Karpas-422 (cell line): Measurements from ENCODE around the gene SLC4A2. TPM values are rescaled to one million over a fixed set of nuclear protein-coding genes. Genes with fewer than 3 reads are reported as not detected.

ENCODE experiments used
- DNase-seq: peaks from one replicate; pipeline ENCODE4 v3.0.0-alpha.2; 2015
- H2AFZ ChIP-seq: fragments of 200-600 bp; sonication (generic); 2 replicates; pipeline ENCODE4 v1.6.1; 2014; ENCODE audit warnings: antibody characterized with exemption, low read length, mixed read lengths
- H3K27ac ChIP-seq: fragments of 200-600 bp; sonication (generic); 2 replicates; pipeline ENCODE4 v1.5.1; 2014; ENCODE audit warnings: mild to moderate bottlenecking, low read length, moderate library complexity
- H3K27me3 ChIP-seq: fragments of 200-600 bp; sonication (generic); 2 replicates; pipeline ENCODE4 v1.6.1; 2014; ENCODE audit warnings: low read length, mixed read lengths
- H3K36me3 ChIP-seq: fragments of 200-600 bp; sonication (generic); 2 replicates; pipeline ENCODE4 v1.6.1; 2014; ENCODE audit warnings: low read length, mixed read lengths; ENCODE audit not compliant: insufficient read depth
- H3K4me1 ChIP-seq: fragments of 200-600 bp; sonication (generic); 2 replicates; pipeline ENCODE4 v1.6.1; 2014; ENCODE audit warnings: mild to moderate bottlenecking, low read length, mixed read lengths
- H3K4me2 ChIP-seq: fragments of 200-600 bp; sonication (generic); 2 replicates; pipeline ENCODE4 v1.6.1; 2014; ENCODE audit warnings: low read length, low read depth, mild to moderate bottlenecking; ENCODE audit not compliant: poor library complexity, severe bottlenecking
- H3K4me3 ChIP-seq: fragments of 200-600 bp; sonication (generic); 2 replicates; pipeline ENCODE4 v1.5.1; 2014; ENCODE audit warnings: mild to moderate bottlenecking, antibody characterized with exemption, low read length, mixed read lengths
- H3K79me2 ChIP-seq: fragments of 200-600 bp; sonication (generic); 2 replicates; pipeline ENCODE4 v1.6.1; 2014; ENCODE audit warnings: mild to moderate bottlenecking, low read length, mixed read lengths
- H3K9ac ChIP-seq: fragments of 200-600 bp; sonication (generic); 2 replicates; pipeline ENCODE4 v1.6.0; 2014; ENCODE audit warnings: low read length
- H3K9me2 ChIP-seq: fragments of 200-600 bp; sonication (generic), shearing (Covaris generic); replicated peaks from 2 replicates; pipeline ENCODE4 v1.6.0; 2014; ENCODE audit warnings: mild to moderate bottlenecking, low read length, moderate library complexity; ENCODE audit not compliant: insufficient read depth
- H3K9me3 ChIP-seq: fragments of 300-700, 200-600 bp; sonication (generic); 2 replicates; pipeline ENCODE4 v1.6.1; 2014; ENCODE audit warnings: low read length, mixed read lengths
- H4K20me1 ChIP-seq: fragments of 200-600 bp; sonication (generic); 2 replicates; pipeline ENCODE4 v1.6.1; 2014; ENCODE audit warnings: mild to moderate bottlenecking, antibody characterized with exemption, low read length, low read depth; ENCODE audit not compliant: insufficient read depth
- total RNA-seq: library from RNA; depleted of rRNA; stranded (reverse); fragments of >200 nt; shearing (Covaris generic); gene quantifications from 2 replicates; pipeline ENCODE4 v1.2.3, GENCODE V29; 2014; ENCODE audit warnings: low replicate concordance

Gene SLC4A2
- total RNA-seq, 1 experiment from 2014 or later: 35.1 TPM

- Histone ChIP-seq H3K79me2 (peaks cover 41% of the 10 kb centered on the region), H3K4me1 (peaks cover 45% of the 10 kb centered on the region), H3K27me3 (no peaks in the 10 kb centered on the region), H3K4me3 (peak within 1 kb of the TSS; percentile 93), H3K9me3 (no peaks in the 10 kb centered on the region), H3K9ac (peak within 1 kb of the TSS; percentile 94), H3K4me2 (peak within 1 kb of the TSS; percentile 77), H4K20me1 (peaks cover 4% of the 10 kb centered on the region; the same call in 1 of the 2 replicates), H3K9me2 (no peaks in the 10 kb centered on the region), H3K36me3 (peaks cover 2% of the 10 kb centered on the region), H2AFZ (no peak within 1 kb of the TSS; the same call in 1 of the 2 replicates), H3K27ac (peak within 1 kb of the TSS; percentile 51; the same call in 1 of the 2 replicates)
- peak; percentile 95 for DNase-seq
These were observed 21.3 kb downstream of the SLC4A2 start, which contains the start of gene FASTK for GRCh38 chr7:151080522-151081169. Gene FASTK, minus strand, starts transcription at chr7:151080809. Its CDS starts 43 bp downstream, at chr7:151080766.

GRCh38 chr7:151081170-151082101 is 22.0 kb downstream of the SLC4A2 start:
- peak overlapping the region; percentile 94 for H3K9ac ChIP-seq
- H3K27me3 ChIP-seq: no peaks in the 10 kb centered on the region

GRCh38 chr7:151082141-151083070 is 23.0 kb downstream of the SLC4A2 start:
- DNase-seq: no peak
- Histone ChIP-seq H3K79me2 (peaks cover 41% of the 10 kb centered on the region), H3K9me2 (no peaks in the 10 kb centered on the region), H3K36me3 (no peaks in the 10 kb centered on the region; the same call in 1 of the 2 replicates), H3K9ac (peak overlapping the region; percentile 94), H3K9me3 (no peaks in the 10 kb centered on the region), H2AFZ (peak overlapping the region; percentile 85; the same call in 1 of the 2 replicates), H4K20me1 (peaks cover 4% of the 10 kb centered on the region; the same call in 1 of the 2 replicates), H3K27me3 (no peaks in the 10 kb centered on the region), H3K4me1 (peaks cover 45% of the 10 kb centered on the region), H3K4me3 (peak overlapping the region; percentile 93), H3K27ac (peak overlapping the region; percentile 63), H3K4me2 (peak overlapping the region; percentile 77)

More at GRCh38 chr7:151081170-151082101, 22.0 kb downstream of the SLC4A2 start:
- peak overlapping the region; percentile 93; the same call in 1 of the 2 replicates for H3K4me3 ChIP-seq
- no peaks in the 10 kb centered on the region for H3K9me3 ChIP-seq
- H3K79me2 ChIP-seq: peaks cover 41% of the 10 kb centered on the region
- peaks cover 2% of the 10 kb centered on the region; the same call in 1 of the 2 replicates for H3K36me3 ChIP-seq
- H2AFZ ChIP-seq: no peak overlapping the region
- no peak overlapping the region for H3K27ac ChIP-seq
- no peaks in the 10 kb centered on the region for H3K9me2 ChIP-seq
- peaks cover 4% of the 10 kb centered on the region; the same call in 1 of the 2 replicates for H4K20me1 ChIP-seq
- peaks cover 45% of the 10 kb centered on the region for H3K4me1 ChIP-seq
- H3K4me2 ChIP-seq: peak overlapping the region; percentile 77
- no peak for DNase-seq

GRCh38 chr7:151083071-151083823 is 23.9 kb downstream of the SLC4A2 start, which contains the start of gene TMUB1:
Gene TMUB1, minus strand, starts transcription at chr7:151083493. Its CDS starts 930 bp downstream, at chr7:151082563.
- no peaks in the 10 kb centered on the region for H3K9me3 ChIP-seq
- peak within 1 kb of the TSS; percentile 93 for H3K4me3 ChIP-seq
- peak within 1 kb of the TSS; percentile 63 for H3K27ac ChIP-seq
- no peaks in the 10 kb centered on the region; the same call in 1 of the 2 replicates for H3K36me3 ChIP-seq
- H3K27me3 ChIP-seq: no peaks in the 10 kb centered on the region
- no peaks in the 10 kb centered on the region for H3K9me2 ChIP-seq
- peaks cover 45% of the 10 kb centered on the region for H3K4me1 ChIP-seq
- DNase-seq: peak; percentile 92
- peaks cover 4% of the 10 kb centered on the region; the same call in 1 of the 2 replicates for H4K20me1 ChIP-seq
- H3K9ac ChIP-seq: peak within 1 kb of the TSS; percentile 94
- H3K79me2 ChIP-seq: peaks cover 41% of the 10 kb centered on the region
- H2AFZ ChIP-seq: peak within 1 kb of the TSS; percentile 85
- peak within 1 kb of the TSS; percentile 77 for H3K4me2 ChIP-seq

- no peak for DNase-seq
- H3K79me2 ChIP-seq: peaks cover 37% of the 10 kb centered on the region
- peak overlapping the region; percentile 85 for H2AFZ ChIP-seq
- H3K4me2 ChIP-seq: peak overlapping the region; percentile 77
- H3K4me3 ChIP-seq: peak overlapping the region; percentile 93
- peaks cover 4% of the 10 kb centered on the region; the same call in 1 of the 2 replicates for H4K20me1 ChIP-seq
- peak overlapping the region; percentile 94 for H3K9ac ChIP-seq
- H3K9me2 ChIP-seq: no peaks in the 10 kb centered on the region
- no peak overlapping the region for H3K27ac ChIP-seq
- H3K4me1 ChIP-seq: peaks cover 42% of the 10 kb centered on the region
- no peaks in the 10 kb centered on the region; the same call in 1 of the 2 replicates for H3K36me3 ChIP-seq
- H3K27me3 ChIP-seq: no peaks in the 10 kb centered on the region
- H3K9me3 ChIP-seq: no peaks in the 10 kb centered on the region
These were observed 24.4 kb downstream of the SLC4A2 start for GRCh38 chr7:151083824-151084160.

GRCh38 chr7:151085329-151085690 is 25.9 kb downstream of the SLC4A2 start:
- H2AFZ ChIP-seq: no peak overlapping the region
- no peak overlapping the region for H3K4me2 ChIP-seq
- no peak overlapping the region for H3K27ac ChIP-seq
- H3K9me3 ChIP-seq: no peaks in the 10 kb centered on the region
- no peaks in the 10 kb centered on the region for H3K36me3 ChIP-seq
- H3K9ac ChIP-seq: no peak overlapping the region
- H3K4me1 ChIP-seq: peaks cover 32% of the 10 kb centered on the region
- H3K9me2 ChIP-seq: no peaks in the 10 kb centered on the region
- H3K27me3 ChIP-seq: no peaks in the 10 kb centered on the region
- no peaks in the 10 kb centered on the region for H4K20me1 ChIP-seq
- H3K79me2 ChIP-seq: peaks cover 22% of the 10 kb centered on the region
- no peak overlapping the region for H3K4me3 ChIP-seq
- no peak for DNase-seq
